ENCODE results near the gene BTD. TPM values are rescaled to one million over a fixed set of nuclear protein-coding genes. Genes with fewer than 3 reads are reported as not detected.

BTD gene
- total RNA-seq, 4 donors from 2014 or later: 44.3 to 87.6 (median 58.7) TPM

- TF ChIP-seq CTCF (IDR thresholded peaks at IDR 0.05; ENCODE audit: low read depth): no peak
Measured at GRCh38 chr3:15563190-15563589, 38.4 kb upstream of the BTD start.

- TF ChIP-seq CTCF (IDR thresholded peaks at IDR 0.05; ENCODE audit: low read depth): no peak
Measured at GRCh38 chr3:15572138-15572537, 29.4 kb upstream of the BTD start.

- no peak for TF ChIP-seq CTCF (IDR thresholded peaks at IDR 0.05; ENCODE audit: low read depth)
Measured at GRCh38 chr3:15575446-15575845, 26.1 kb upstream of the BTD start.

GRCh38 chr3:15576475-15576874 lies 25.1 kb upstream of the BTD start:
- no peak for TF ChIP-seq CTCF (IDR thresholded peaks at IDR 0.05; ENCODE audit: low read depth)

GRCh38 chr3:15578289-15578867 lies 23.2 kb upstream of the BTD start:
- no peak for TF ChIP-seq CTCF (IDR thresholded peaks at IDR 0.05; ENCODE audit: low read depth)

GRCh38 chr3:15579051-15579450 lies 22.5 kb upstream of the BTD start:
- TF ChIP-seq CTCF (IDR thresholded peaks at IDR 0.05; ENCODE audit: low read depth): no peak

GRCh38 chr3:15581471-15582394 lies 19.8 kb upstream of the BTD start:
- TF ChIP-seq CTCF (IDR thresholded peaks at IDR 0.05; ENCODE audit: low read depth): no peak

All from subcutaneous adipose tissue (tissue), 4 donors.